A673 (cell line): ENCODE results near the gene ACOT11. TPM values are rescaled to one million over a fixed set of nuclear protein-coding genes. Genes with fewer than 3 reads are reported as not detected.
"Not testable (repeated sequence)": the region's sequence is repeated elsewhere in the genome, so short reads cannot be mapped to it uniquely, and the experiment has no call there.

Experiments used
- BruUV-seq: library from RNA; stranded (reverse); fragments of 400-500 nt; replicated peaks from 2 replicates; lab custom pipeline; 2021; lab: Mats Ljungman, UMichigan
- CTCF ChIA-PET: fragments of 300-600 bp; sonication (Branson Sonifier 250); formaldehyde crosslinking; loops from one replicate; lab custom pipeline; 2022; ENCODE audit warnings: antibody characterized with exemption; lab: Charles Lee
- POLR2A ChIA-PET: fragments of 300-600 bp; sonication (Branson Sonifier 250); formaldehyde crosslinking; loops from one replicate; lab custom pipeline; 2022; ENCODE audit warnings: antibody characterized with exemption; ENCODE audit not compliant: low non-redundant PET; lab: Charles Lee
- DNase-seq: peaks from one replicate; pipeline ENCODE4 v3.0.0-alpha.2; 2015; ENCODE audit warnings: low spot score
- H3K27ac ChIP-seq: fragments of 200-600 bp; sonication (generic); 2 replicates; pipeline ENCODE4 v1.5.1; 2016; ENCODE audit warnings: mixed run types, low read depth, mild to moderate bottlenecking, mixed read lengths, antibody characterized with exemption, low read length; ENCODE audit not compliant: poor library complexity, severe bottlenecking
- H3K27me3 ChIP-seq: fragments of 200-600 bp; sonication (generic); replicated peaks from 2 replicates; pipeline ENCODE4 v1.6.1; 2017; ENCODE audit warnings: mixed run types, low read depth, mild to moderate bottlenecking, mixed read lengths, antibody characterized with exemption, low read length; ENCODE audit not compliant: insufficient read depth, poor library complexity
- H3K36me3 ChIP-seq: fragments of 200-600 bp; sonication (generic); 2 replicates; pipeline ENCODE4 v1.6.1; 2016; ENCODE audit warnings: mixed run types, mild to moderate bottlenecking, mixed read lengths, antibody characterized with exemption, low read length; ENCODE audit not compliant: insufficient read depth, poor library complexity, severe bottlenecking
- H3K4me1 ChIP-seq: fragments of 200-600 bp; sonication (generic); 2 replicates; pipeline ENCODE4 v1.6.1; 2017; ENCODE audit warnings: mixed run types, mild to moderate bottlenecking, mixed read lengths, antibody characterized with exemption, low read length; ENCODE audit not compliant: insufficient read depth, poor library complexity, severe bottlenecking
- H3K4me3 ChIP-seq: fragments of 200-600 bp; sonication (generic); 2 replicates; pipeline ENCODE4 v1.5.1; 2016; ENCODE audit warnings: low read depth, mixed run types, mild to moderate bottlenecking, mixed read lengths, low read length; ENCODE audit not compliant: poor library complexity, severe bottlenecking
- H3K9me3 ChIP-seq: fragments of 200-600 bp; sonication (generic); 2 replicates; pipeline ENCODE4 v1.6.1; 2016; ENCODE audit warnings: mixed run types, low read depth, mild to moderate bottlenecking, mixed read lengths, antibody characterized with exemption, low read length; ENCODE audit not compliant: poor library complexity, severe bottlenecking
- EZH2 ChIP-seq: fragments of 200-600 bp; sonication (generic); IDR thresholded peaks from 2 replicates; pipeline ENCODE4 v1.6.1; 2017; ENCODE audit warnings: borderline replicate concordance, low read depth, mild to moderate bottlenecking, mixed read lengths, antibody characterized with exemption, low read length; ENCODE audit not compliant: poor library complexity, severe bottlenecking
- intact Hi-C: fragments of 100-400 bp; cut with micrococcal nuclease; formaldehyde crosslinking; loops from one replicate; pipeline ENCODE4 v1.10.0; 2022; ENCODE audit not compliant: unreplicated experiment
- total RNA-seq: library from RNA; stranded (reverse); gene quantifications from 2 replicates; pipeline ENCODE4 v1.2.3, GENCODE V29; 2021
- TF ChIP-seq, protein P1 (sequence below): fragments of 300-800, 200-600 bp; sonication (generic); conservative IDR thresholded peaks from 2 replicates; pipeline ENCODE4 v1.5.1; 2017; ENCODE audit warnings: low read depth, mild to moderate bottlenecking, antibody characterized with exemption, low read length, moderate library complexity, mixed read lengths

The ACOT11 gene
- total RNA-seq, 1 experiment from 2014 or later, result 5.6 TPM

DNA sequence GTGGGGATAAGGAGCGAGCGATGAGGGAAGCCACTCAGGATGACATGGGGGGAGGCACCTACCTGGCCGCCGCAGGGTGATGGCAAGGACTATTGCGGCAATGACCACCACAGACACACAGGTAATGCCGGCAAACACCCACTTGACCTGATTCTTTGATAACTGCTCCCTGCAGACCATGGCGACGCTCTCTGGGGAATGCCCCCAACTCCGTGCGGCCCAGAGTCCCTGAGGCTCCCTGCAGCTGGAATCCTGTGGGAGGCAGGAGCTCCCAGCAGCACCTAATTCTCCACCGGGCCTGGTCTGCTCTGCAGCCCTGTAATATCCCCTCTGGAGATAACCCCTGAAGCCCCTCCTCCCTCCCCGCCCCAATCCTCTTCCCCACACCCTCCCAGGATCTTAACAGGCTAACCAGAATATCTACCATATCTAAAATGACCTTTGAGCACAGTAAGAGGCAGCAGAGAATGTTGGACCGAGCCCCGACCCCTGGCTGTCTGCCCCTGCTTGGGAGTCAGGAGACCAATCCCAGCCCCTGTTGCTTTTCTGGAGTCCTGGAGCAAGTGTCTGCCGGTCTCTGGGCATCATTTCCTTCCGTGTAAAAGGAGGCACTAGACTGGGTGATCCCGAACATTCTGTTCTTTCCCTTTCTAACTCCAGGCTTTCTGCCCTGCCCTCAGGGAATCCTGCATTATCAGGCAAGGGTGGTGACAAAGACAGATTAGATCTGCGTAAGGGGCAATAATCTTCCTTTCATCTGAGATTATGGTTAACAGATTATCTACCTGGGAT, 75.4 kb downstream of the ACOT11 start, which contains the start of gene FAM151A:
Gene FAM151A, minus strand, starts transcription at position 310 of the 792 bp plus-strand sequence. Its CDS starts 130 bp downstream, at position 180.
- Histone ChIP-seq H3K4me1 (peaks cover 5% of the 10 kb centered on the region), H3K36me3 (no peaks in the 10 kb centered on the region), H3K9me3 (no peaks in the 10 kb centered on the region), H3K4me3 (no peak within 1 kb of the TSS), H3K27ac (no peak within 1 kb of the TSS), H3K27me3 (no peaks in the 10 kb centered on the region)
- POLR2A ChIA-PET, result no interaction called here
- CTCF ChIA-PET, result no interaction called here
- DNase-seq, result no peak
- TF ChIP-seq, protein P1, sequence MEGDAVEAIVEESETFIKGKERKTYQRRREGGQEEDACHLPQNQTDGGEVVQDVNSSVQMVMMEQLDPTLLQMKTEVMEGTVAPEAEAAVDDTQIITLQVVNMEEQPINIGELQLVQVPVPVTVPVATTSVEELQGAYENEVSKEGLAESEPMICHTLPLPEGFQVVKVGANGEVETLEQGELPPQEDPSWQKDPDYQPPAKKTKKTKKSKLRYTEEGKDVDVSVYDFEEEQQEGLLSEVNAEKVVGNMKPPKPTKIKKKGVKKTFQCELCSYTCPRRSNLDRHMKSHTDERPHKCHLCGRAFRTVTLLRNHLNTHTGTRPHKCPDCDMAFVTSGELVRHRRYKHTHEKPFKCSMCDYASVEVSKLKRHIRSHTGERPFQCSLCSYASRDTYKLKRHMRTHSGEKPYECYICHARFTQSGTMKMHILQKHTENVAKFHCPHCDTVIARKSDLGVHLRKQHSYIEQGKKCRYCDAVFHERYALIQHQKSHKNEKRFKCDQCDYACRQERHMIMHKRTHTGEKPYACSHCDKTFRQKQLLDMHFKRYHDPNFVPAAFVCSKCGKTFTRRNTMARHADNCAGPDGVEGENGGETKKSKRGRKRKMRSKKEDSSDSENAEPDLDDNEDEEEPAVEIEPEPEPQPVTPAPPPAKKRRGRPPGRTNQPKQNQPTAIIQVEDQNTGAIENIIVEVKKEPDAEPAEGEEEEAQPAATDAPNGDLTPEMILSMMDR, result no peak
- TF ChIP-seq EZH2, result no peak
- intact Hi-C loops, result no loop called here
- no TSS peak for BruUV-seq

DNA sequence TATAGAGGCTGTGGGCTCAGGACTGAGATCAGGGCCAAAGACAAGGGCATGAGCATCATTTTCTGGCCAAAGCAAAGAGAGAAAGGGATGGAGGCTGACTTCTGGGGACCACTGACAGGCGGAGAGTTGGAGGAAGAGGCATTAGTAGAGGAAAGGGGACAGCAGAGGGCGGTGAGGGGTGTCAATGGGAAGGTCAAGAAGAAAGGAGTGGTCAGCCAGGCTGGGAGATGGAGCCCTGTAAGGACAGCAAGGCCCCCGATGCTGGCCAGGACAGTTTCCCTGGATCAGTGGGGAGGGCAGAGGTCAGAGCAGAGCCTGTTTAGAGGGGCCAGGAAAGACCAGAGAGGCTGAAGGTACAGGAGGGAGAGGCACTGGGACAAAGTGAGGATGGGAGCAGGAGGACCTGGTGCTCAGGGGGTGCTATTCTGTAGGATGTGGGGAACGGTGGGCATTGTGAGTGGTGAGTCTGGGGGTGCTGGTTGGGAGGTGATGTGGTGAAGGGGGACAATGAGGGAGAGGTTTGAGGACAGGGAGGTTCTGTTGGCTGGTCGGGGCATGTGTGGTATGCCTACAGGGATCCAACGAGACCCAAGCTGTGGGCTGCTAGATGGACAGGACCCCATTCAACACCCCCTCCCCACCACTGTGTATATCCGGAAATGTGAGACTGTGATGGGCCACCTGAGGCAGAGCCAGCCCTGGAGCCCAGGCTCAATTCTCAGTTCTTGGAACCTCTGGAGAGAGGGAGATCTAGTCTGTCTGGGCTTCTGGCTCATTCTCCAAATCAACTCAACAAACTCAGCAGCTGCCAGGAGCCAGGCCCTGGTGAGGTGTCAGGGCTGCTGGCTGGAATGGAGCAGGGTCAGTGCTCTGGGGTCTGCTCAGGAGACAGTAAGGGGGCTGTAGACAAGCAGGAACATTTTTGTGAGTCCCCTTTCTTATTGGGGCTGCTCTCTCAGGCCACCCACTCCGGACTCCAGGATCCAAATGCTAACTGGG, 76.7 kb downstream of the ACOT11 start:
- POLR2A ChIA-PET, result no interaction called here
- H3K4me1 ChIP-seq, result peaks cover 5% of the 10 kb centered on the region
- intact Hi-C loops, result no loop called here
- H3K36me3 ChIP-seq, result no peaks in the 10 kb centered on the region
- H3K9me3 ChIP-seq, result no peaks in the 10 kb centered on the region
- DNase-seq, result no peak
- H3K27ac ChIP-seq, result no peak overlapping the region
- CTCF ChIA-PET, result no interaction called here
- H3K27me3 ChIP-seq, result no peaks in the 10 kb centered on the region
- no peak overlapping the region for H3K4me3 ChIP-seq
- BruUV-seq, result no TSS peak
- TF ChIP-seq, protein P1, result no peak

DNA sequence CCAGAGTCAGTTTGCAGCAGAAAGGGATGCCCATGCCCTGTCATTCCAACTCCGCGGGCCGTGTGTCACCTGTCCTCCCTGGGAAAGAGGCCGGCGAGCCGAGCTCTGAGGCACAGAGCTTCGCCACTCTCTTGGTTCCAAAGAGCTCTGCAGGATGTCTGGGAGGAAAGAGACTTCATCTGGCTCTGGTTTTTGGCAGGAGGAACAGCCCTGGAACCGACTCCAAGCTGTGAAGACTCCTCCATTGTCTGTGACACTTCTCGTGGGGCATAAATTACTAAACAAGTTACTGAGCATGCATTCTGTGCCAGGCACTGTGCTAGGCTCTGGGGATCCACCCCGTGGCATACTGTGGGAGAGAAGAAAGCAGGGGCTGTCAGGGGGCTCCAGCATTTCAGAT, 79.2 kb downstream of the ACOT11 start:
- DNase-seq, result no peak
- H3K4me3 ChIP-seq, result no peak overlapping the region
- intact Hi-C loops, result no loop called here
- H3K9me3 ChIP-seq, result no peaks in the 10 kb centered on the region
- no peaks in the 10 kb centered on the region for H3K4me1 ChIP-seq
- TF ChIP-seq, protein P1, result no peak
- no peak for TF ChIP-seq EZH2
- H3K36me3 ChIP-seq, result no peaks in the 10 kb centered on the region
- no TSS peak for BruUV-seq
- ChIA-PET CTCF (no interaction called here), POLR2A (no interaction called here)
- H3K27me3 ChIP-seq, result peaks cover under 1% of the 10 kb centered on the region
- H3K27ac ChIP-seq, result no peak overlapping the region

- intact Hi-C loops, H3K27ac ChIP-seq, DNase-seq, H3K27me3 ChIP-seq, CTCF ChIA-PET, H3K4me1 ChIP-seq, POLR2A ChIA-PET, BruUV-seq, H3K36me3 ChIP-seq, H3K4me3 ChIP-seq, H3K9me3 ChIP-seq: not testable (repeated sequence)
Observed at GRCh38 chr1:54635804-54636203, 87.8 kb downstream of the ACOT11 start.
